ENCODE data around the gene SBF2.

DNA sequence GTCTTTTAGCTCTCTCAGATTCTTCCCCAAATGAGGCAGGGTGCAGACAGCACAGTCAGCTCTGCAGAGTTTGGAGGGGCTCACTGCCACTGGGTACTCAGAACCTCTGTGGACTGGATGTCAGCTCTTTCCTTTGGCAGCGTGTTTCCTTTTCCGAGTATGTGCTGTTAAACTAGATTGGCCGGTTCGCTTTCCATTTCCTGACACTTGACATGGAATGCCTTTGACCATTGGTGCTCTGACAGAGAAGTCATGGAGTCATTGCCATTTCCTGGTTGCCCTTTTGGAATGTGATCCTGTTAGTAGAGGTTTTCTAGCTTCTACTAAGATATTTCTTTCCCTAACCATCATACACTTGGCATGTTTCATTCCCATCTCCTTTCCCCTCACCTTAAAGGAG, 543.5 kb downstream of the SBF2 start:
- no peak for TF ChIP-seq EZH2 (IDR thresholded peaks at IDR 0.05; ENCODE audit: low read length)
- TF ChIP-seq, protein P1, sequence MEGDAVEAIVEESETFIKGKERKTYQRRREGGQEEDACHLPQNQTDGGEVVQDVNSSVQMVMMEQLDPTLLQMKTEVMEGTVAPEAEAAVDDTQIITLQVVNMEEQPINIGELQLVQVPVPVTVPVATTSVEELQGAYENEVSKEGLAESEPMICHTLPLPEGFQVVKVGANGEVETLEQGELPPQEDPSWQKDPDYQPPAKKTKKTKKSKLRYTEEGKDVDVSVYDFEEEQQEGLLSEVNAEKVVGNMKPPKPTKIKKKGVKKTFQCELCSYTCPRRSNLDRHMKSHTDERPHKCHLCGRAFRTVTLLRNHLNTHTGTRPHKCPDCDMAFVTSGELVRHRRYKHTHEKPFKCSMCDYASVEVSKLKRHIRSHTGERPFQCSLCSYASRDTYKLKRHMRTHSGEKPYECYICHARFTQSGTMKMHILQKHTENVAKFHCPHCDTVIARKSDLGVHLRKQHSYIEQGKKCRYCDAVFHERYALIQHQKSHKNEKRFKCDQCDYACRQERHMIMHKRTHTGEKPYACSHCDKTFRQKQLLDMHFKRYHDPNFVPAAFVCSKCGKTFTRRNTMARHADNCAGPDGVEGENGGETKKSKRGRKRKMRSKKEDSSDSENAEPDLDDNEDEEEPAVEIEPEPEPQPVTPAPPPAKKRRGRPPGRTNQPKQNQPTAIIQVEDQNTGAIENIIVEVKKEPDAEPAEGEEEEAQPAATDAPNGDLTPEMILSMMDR (optimal IDR thresholded peaks at IDR 0.05 in 1 of 3, IDR thresholded peaks at IDR 0.05 in 1 of 3, conservative IDR thresholded peaks at IDR 0.05 in 1 of 3; ENCODE audit: extremely low read depth in 1 of 3, insufficient read depth in 2 of 3, low read length in 3 of 3), result no peak

All from keratinocyte (primary cell).